ENCODE results near the gene PFKP.

Gene PFKP

DNA sequence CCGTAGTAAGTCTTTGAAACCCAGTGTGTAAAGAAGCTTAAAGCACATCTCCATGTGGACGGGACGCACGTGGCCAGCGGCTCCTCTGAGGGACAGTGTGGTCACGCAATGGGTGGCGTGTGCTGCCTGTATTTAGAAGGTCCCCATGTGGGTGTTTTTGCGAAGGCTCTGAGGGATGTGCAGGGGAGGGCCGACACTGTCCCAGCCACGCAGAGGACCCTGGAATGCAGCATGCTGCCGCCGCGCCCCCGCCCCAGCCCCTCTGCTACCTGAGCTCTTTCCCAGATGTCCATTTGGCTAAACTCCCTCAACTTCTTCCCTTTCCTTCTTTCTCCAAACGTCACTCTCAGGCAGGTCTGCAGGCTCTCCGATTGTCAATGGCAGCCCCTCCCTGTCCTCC, 8.8 kb downstream of the PFKP start:
- H3K9ac ChIP-seq (ENCODE audit: low read length), result no peak overlapping the region
- no peak overlapping the region for H3K27ac ChIP-seq (ENCODE audit: low read length)
- no peaks in the 10 kb centered on the region for H3K4me1 ChIP-seq (ENCODE audit: low read length)
- no peaks in the 10 kb centered on the region for H3K9me3 ChIP-seq (ENCODE audit: insufficient read depth, low read length)
- TF ChIP-seq EZH2phosphoT487 (IDR thresholded peaks at IDR 0.05; ENCODE audit: low read depth), result no peak
- TF ChIP-seq, protein P1, sequence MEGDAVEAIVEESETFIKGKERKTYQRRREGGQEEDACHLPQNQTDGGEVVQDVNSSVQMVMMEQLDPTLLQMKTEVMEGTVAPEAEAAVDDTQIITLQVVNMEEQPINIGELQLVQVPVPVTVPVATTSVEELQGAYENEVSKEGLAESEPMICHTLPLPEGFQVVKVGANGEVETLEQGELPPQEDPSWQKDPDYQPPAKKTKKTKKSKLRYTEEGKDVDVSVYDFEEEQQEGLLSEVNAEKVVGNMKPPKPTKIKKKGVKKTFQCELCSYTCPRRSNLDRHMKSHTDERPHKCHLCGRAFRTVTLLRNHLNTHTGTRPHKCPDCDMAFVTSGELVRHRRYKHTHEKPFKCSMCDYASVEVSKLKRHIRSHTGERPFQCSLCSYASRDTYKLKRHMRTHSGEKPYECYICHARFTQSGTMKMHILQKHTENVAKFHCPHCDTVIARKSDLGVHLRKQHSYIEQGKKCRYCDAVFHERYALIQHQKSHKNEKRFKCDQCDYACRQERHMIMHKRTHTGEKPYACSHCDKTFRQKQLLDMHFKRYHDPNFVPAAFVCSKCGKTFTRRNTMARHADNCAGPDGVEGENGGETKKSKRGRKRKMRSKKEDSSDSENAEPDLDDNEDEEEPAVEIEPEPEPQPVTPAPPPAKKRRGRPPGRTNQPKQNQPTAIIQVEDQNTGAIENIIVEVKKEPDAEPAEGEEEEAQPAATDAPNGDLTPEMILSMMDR (IDR thresholded peaks at IDR 0.05; ENCODE audit: low read depth, low read length), result no peak
- H3K27me3 ChIP-seq (ENCODE audit: low read depth, low read length), result no peaks in the 10 kb centered on the region
- H3K36me3 ChIP-seq (replicated peaks; ENCODE audit: low read depth, low read length), result peaks cover 25% of the 10 kb centered on the region
- peaks cover 83% of the 10 kb centered on the region for H4K20me1 ChIP-seq (ENCODE audit: insufficient read depth, low read length)
- H3K79me2 ChIP-seq (ENCODE audit: low read length), result peaks cover 89% of the 10 kb centered on the region
- no peak overlapping the region for H2AFZ ChIP-seq (ENCODE audit: low read depth, low read length)
- no peak overlapping the region for H3K4me3 ChIP-seq (ENCODE audit: low read length)
- no peak overlapping the region for H3K4me2 ChIP-seq (ENCODE audit: low read length)

DNA sequence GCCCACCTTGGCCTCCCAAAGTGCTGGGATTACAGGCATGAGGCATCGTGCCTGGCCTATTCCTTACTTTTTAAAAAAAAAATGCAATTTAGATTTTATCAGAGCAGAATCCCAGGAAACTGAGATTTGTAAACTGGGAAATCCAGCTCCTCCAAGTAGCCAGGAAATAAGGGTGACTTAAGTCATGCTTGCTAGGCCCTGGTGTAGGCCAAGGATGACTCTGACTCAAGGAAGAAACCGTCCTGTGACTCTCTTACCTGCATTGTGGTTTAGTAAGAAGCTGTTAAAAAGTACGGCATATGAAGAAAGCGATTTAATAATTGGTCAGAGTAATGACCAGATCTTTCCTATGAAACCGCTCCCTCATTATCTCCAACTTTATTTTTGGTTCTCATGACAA, 10.2 kb downstream of the PFKP start:
- no peak overlapping the region for H3K9ac ChIP-seq (ENCODE audit: low read length)
- no peak overlapping the region for H3K4me2 ChIP-seq (ENCODE audit: low read length)
- no peaks in the 10 kb centered on the region for H3K27me3 ChIP-seq (ENCODE audit: low read depth, low read length)
- H4K20me1 ChIP-seq (ENCODE audit: insufficient read depth, low read length), result peaks cover 80% of the 10 kb centered on the region
- H2AFZ ChIP-seq (ENCODE audit: low read depth, low read length), result no peak overlapping the region
- no peak overlapping the region for H3K4me3 ChIP-seq (ENCODE audit: low read length)
- TF ChIP-seq, protein P1 (IDR thresholded peaks at IDR 0.05; ENCODE audit: low read depth, low read length), result no peak
- no peak for TF ChIP-seq EZH2phosphoT487 (IDR thresholded peaks at IDR 0.05; ENCODE audit: low read depth)
- peaks cover 12% of the 10 kb centered on the region for H3K36me3 ChIP-seq (replicated peaks; ENCODE audit: low read depth, low read length)
- no peaks in the 10 kb centered on the region for H3K9me3 ChIP-seq (ENCODE audit: insufficient read depth, low read length)
- no peaks in the 10 kb centered on the region for H3K4me1 ChIP-seq (ENCODE audit: low read length)
- no peak overlapping the region for H3K27ac ChIP-seq (ENCODE audit: low read length)
- H3K79me2 ChIP-seq (ENCODE audit: low read length), result peaks cover 85% of the 10 kb centered on the region

DNA sequence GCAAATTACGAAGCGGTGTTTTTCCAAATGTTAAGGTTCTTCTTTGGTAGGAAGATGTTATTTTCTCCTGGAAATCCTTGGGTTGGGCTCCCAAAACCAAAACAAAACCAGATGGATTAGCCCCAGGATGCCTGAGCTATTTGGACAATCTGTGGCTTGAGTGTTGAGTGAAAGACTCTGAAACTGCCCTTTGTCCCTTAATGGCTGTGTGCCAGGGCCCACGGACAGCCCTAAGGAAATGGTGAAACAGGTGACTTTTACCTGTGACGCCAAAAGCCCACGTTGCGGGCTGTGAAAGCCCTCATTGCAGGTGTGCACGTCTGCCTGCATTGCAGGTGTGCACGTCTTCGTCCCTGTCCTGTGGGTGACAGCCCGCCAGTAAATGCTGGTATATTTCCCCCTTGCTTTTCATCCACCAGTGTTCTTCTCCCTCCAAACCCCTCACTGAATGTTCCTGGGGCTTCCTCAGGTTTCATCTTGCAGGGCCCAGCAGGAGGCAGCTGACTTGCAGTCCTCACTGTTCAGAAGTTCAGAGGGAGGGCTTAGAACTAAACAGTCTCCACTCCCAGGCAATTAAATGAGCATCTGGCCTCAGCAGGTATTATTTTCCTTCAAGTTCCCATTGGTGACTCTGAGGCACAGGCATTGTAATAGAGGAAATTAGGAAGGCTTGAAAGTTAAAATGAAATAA, 10.7 kb downstream of the PFKP start:
- H3K27me3 ChIP-seq (ENCODE audit: low read depth, low read length), result no peaks in the 10 kb centered on the region
- H3K79me2 ChIP-seq (ENCODE audit: low read length), result peaks cover 79% of the 10 kb centered on the region
- no peak overlapping the region for H3K4me2 ChIP-seq (ENCODE audit: low read length)
- H4K20me1 ChIP-seq (ENCODE audit: insufficient read depth, low read length), result peaks cover 75% of the 10 kb centered on the region
- no peaks in the 10 kb centered on the region for H3K9me3 ChIP-seq (ENCODE audit: insufficient read depth, low read length)
- no peak overlapping the region for H3K27ac ChIP-seq (ENCODE audit: low read length)
- no peaks in the 10 kb centered on the region for H3K4me1 ChIP-seq (ENCODE audit: low read length)
- TF ChIP-seq, protein P1 (IDR thresholded peaks at IDR 0.05; ENCODE audit: low read depth, low read length), result no peak
- TF ChIP-seq EZH2phosphoT487 (IDR thresholded peaks at IDR 0.05; ENCODE audit: low read depth), result no peak
- no peak overlapping the region for H2AFZ ChIP-seq (ENCODE audit: low read depth, low read length)
- no peak overlapping the region for H3K9ac ChIP-seq (ENCODE audit: low read length)
- peaks cover 11% of the 10 kb centered on the region for H3K36me3 ChIP-seq (replicated peaks; ENCODE audit: low read depth, low read length)
- no peak overlapping the region for H3K4me3 ChIP-seq (ENCODE audit: low read length)

DNA sequence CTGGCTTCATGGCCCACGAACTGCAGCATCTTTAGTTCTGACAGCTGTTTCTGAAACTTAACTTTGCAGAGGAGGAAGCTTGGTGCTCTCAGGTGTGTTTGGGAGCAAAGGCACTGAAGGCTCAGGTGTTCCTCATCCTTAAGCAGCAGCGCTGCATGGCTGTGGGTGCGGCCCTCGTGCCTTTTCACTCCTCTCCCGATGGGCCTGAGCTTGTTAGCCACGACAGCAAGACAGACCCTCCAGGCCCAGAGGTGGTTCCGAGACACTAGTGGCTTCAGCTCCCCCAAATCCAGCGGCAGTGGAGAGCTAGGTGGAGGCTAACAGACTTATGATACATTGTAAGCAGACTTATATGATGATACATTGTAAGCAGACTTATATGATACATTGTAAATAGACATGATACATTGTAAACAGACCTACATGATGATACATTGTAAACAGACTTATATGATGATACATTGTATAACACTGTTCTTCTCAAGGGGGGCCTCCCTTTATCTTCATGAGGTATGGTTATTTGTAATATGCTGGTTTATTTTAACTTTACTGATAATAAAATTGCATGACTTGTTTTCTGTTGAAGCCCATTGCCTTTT, 14.1 kb downstream of the PFKP start:
- Histone ChIP-seq H3K4me3 (ENCODE audit: low read length) (no peak overlapping the region), H3K9me3 (ENCODE audit: insufficient read depth, low read length) (no peaks in the 10 kb centered on the region), H4K20me1 (ENCODE audit: insufficient read depth, low read length) (peaks cover 57% of the 10 kb centered on the region), H3K79me2 (ENCODE audit: low read length) (peaks cover 65% of the 10 kb centered on the region), H3K36me3 (replicated peaks; ENCODE audit: low read depth, low read length) (peaks cover 15% of the 10 kb centered on the region), H2AFZ (ENCODE audit: low read depth, low read length) (no peak overlapping the region), H3K27ac (ENCODE audit: low read length) (no peak overlapping the region), H3K4me1 (ENCODE audit: low read length) (no peaks in the 10 kb centered on the region), H3K4me2 (ENCODE audit: low read length) (no peak overlapping the region), H3K9ac (ENCODE audit: low read length) (no peak overlapping the region), H3K27me3 (ENCODE audit: low read depth, low read length) (no peaks in the 10 kb centered on the region)
- TF ChIP-seq EZH2phosphoT487 (IDR thresholded peaks at IDR 0.05; ENCODE audit: low read depth), result no peak

Measured in OCI-LY3 (cell line).